Measurements from ENCODE around the gene FA2H.
A peak's percentile ranks its signal among the peaks of the same experiment; 100 is the strongest.

FA2H gene

GRCh38 chr16:74739275-74739674 is 35.3 kb downstream of the FA2H start:
- TF ChIP-seq, protein P1, sequence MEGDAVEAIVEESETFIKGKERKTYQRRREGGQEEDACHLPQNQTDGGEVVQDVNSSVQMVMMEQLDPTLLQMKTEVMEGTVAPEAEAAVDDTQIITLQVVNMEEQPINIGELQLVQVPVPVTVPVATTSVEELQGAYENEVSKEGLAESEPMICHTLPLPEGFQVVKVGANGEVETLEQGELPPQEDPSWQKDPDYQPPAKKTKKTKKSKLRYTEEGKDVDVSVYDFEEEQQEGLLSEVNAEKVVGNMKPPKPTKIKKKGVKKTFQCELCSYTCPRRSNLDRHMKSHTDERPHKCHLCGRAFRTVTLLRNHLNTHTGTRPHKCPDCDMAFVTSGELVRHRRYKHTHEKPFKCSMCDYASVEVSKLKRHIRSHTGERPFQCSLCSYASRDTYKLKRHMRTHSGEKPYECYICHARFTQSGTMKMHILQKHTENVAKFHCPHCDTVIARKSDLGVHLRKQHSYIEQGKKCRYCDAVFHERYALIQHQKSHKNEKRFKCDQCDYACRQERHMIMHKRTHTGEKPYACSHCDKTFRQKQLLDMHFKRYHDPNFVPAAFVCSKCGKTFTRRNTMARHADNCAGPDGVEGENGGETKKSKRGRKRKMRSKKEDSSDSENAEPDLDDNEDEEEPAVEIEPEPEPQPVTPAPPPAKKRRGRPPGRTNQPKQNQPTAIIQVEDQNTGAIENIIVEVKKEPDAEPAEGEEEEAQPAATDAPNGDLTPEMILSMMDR (IDR thresholded peaks at IDR 0.05): no peak
- Mint-ChIP-seq H3K27ac (peak overlapping the region; percentile 81), H3K36me3 (ENCODE audit: low read depth) (no peaks in the 10 kb centered on the region), H3K4me3 (no peak overlapping the region), H3K9me3 (no peaks in the 10 kb centered on the region), H3K4me1 (peaks cover 64% of the 10 kb centered on the region), H3K27me3 (ENCODE audit: low read depth, poor library complexity) (peaks cover 5% of the 10 kb centered on the region)
- DNase-seq: no peak

GRCh38 chr16:74738816-74739215 is 35.8 kb downstream of the FA2H start:
- TF ChIP-seq, protein P1 (IDR thresholded peaks at IDR 0.05): no peak
- peaks cover 5% of the 10 kb centered on the region for H3K27me3 Mint-ChIP-seq (ENCODE audit: low read depth, poor library complexity)
- no peak overlapping the region for H3K27ac Mint-ChIP-seq
- no peaks in the 10 kb centered on the region for H3K9me3 Mint-ChIP-seq
- no peak for DNase-seq
- H3K36me3 Mint-ChIP-seq (ENCODE audit: low read depth): no peaks in the 10 kb centered on the region
- H3K4me3 Mint-ChIP-seq: no peak overlapping the region
- H3K4me1 Mint-ChIP-seq: peaks cover 64% of the 10 kb centered on the region

DNA sequence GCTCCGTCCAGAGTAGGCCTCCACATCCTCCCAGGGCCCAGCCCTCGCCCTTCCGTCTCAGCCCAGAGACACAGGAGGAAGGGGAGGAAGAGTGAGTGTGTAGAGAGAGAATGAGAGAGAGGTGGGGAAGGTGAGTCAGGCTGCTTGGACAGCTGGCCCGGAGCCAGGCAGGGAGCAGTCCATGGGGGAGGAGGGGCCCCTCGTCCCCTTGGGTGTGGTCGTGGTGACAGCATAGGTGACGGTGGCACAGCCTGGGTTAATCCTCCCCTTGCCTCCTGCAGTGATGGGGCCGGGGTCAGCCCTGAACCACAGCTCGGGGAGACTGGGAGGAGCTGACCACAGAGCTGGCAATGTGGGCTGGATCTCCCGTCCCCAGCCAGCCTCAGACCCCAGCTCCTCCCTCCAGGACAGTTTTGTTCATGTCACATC is 36.5 kb downstream of the FA2H start:
- DNase-seq: no peak
- H3K4me3 Mint-ChIP-seq: no peak overlapping the region
- no peaks in the 10 kb centered on the region for H3K36me3 Mint-ChIP-seq (ENCODE audit: low read depth)
- H3K4me1 Mint-ChIP-seq: peaks cover 57% of the 10 kb centered on the region
- H3K9me3 Mint-ChIP-seq: no peaks in the 10 kb centered on the region
- no peak overlapping the region for H3K27ac Mint-ChIP-seq
- TF ChIP-seq, protein P1 (IDR thresholded peaks at IDR 0.05): no peak
- peaks cover 5% of the 10 kb centered on the region for H3K27me3 Mint-ChIP-seq (ENCODE audit: low read depth, poor library complexity)

GRCh38 chr16:74737521-74737920 is 37.1 kb downstream of the FA2H start:
- Mint-ChIP-seq H3K9me3 (no peaks in the 10 kb centered on the region), H3K27ac (no peak overlapping the region), H3K4me3 (no peak overlapping the region), H3K36me3 (ENCODE audit: low read depth) (no peaks in the 10 kb centered on the region), H3K4me1 (peaks cover 54% of the 10 kb centered on the region), H3K27me3 (ENCODE audit: low read depth, poor library complexity) (peaks cover 5% of the 10 kb centered on the region)
- TF ChIP-seq, protein P1 (IDR thresholded peaks at IDR 0.05): no peak
- no peak for DNase-seq

DNA sequence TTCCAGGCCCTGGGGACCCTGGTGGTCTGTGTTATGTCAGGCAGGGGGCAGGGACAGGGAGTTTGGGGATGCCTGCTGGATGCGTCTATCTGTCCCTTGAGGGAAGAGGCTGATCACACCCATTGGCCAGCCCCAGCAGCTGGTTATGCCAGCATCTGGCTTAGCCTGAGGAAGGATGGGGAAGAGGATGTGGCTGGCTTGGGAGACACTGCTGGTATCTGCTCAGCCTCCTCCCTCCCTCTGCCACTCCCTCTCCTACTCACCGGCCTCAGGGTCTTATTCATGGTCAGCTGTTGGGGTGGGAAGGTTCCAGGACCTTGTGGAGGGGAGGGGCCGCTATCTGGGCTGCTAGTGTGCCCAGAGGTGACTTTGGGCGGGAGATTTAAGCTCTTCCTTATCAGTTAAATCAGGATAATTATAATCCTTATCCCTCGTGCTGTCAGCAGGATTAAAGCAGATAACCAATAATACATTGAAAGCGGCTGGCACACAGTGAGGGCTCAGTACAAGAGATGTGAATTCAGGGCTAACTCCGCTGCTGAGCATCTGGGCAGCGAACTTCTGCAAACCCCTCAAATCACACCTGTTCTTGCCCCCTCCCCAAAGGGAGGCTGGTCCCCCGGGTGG is 38.0 kb downstream of the FA2H start:
- Mint-ChIP-seq H3K4me3 (no peak overlapping the region), H3K27me3 (ENCODE audit: low read depth, poor library complexity) (peaks cover 5% of the 10 kb centered on the region), H3K27ac (no peak overlapping the region), H3K36me3 (ENCODE audit: low read depth) (no peaks in the 10 kb centered on the region), H3K9me3 (no peaks in the 10 kb centered on the region), H3K4me1 (peaks cover 46% of the 10 kb centered on the region)
- TF ChIP-seq, protein P1 (IDR thresholded peaks at IDR 0.05): no peak
- no peak for DNase-seq

GRCh38 chr16:74735554-74735953 is 39.1 kb downstream of the FA2H start:
- no peak overlapping the region for H3K27ac Mint-ChIP-seq
- H3K27me3 Mint-ChIP-seq (ENCODE audit: low read depth, poor library complexity): peaks cover 8% of the 10 kb centered on the region
- no peak overlapping the region for H3K4me3 Mint-ChIP-seq
- DNase-seq: no peak
- H3K4me1 Mint-ChIP-seq: peaks cover 49% of the 10 kb centered on the region
- H3K9me3 Mint-ChIP-seq: no peaks in the 10 kb centered on the region
- TF ChIP-seq, protein P1 (IDR thresholded peaks at IDR 0.05): no peak
- H3K36me3 Mint-ChIP-seq (ENCODE audit: low read depth): no peaks in the 10 kb centered on the region

All from nephron progenitor cell (in vitro differentiated cells).